K562 (cell line): Measurements from ENCODE around the gene FBXO9. TPM values are rescaled to one million over a fixed set of nuclear protein-coding genes. Genes with fewer than 3 reads are reported as not detected.

Experiments used
- BCL6 ChIP-seq: fragments of 250-450 bp; sonication (Bioruptor Pico); IDR thresholded peaks from 2 replicates; pipeline ENCODE4 v1.4.0; 2020
- FOSL1 ChIP-seq: fragments of 200-800 bp; sonication (Bioruptor generic); conservative IDR thresholded peaks from 2 replicates; pipeline ENCODE4 v1.6.1; 2016; ENCODE audit warnings: missing genetic modification characterization, missing compliant biosample characterization
- HOXB6 ChIP-seq: fragments of 250-450 bp; sonication (Bioruptor Pico); IDR thresholded peaks from 2 replicates; pipeline ENCODE4 v1.5.1; 2022; ENCODE audit warnings: mild to moderate bottlenecking, borderline replicate concordance
- KAT7 ChIP-seq: sonication (generic); formaldehyde crosslinking; IDR thresholded peaks from 2 replicates; pipeline ENCODE4 v1.8.0; 2022; ENCODE audit warnings: missing genetic modification reagents, mild to moderate bottlenecking, borderline replicate concordance
- PHF21A ChIP-seq: fragments of 450-650 bp; IDR thresholded peaks from 2 replicates; pipeline ENCODE4 v1.6.1; 2017; ENCODE audit warnings: low read depth, borderline replicate concordance
- PRMT5 ChIP-seq: sonication (generic); formaldehyde crosslinking; IDR thresholded peaks from 2 replicates; pipeline ENCODE4 v1.5.0; 2020; ENCODE audit warnings: missing genetic modification reagents
- PYGO2 ChIP-seq: fragments of 450-650 bp; IDR thresholded peaks from 2 replicates; pipeline ENCODE4 v1.6.1; 2016; ENCODE audit warnings: mild to moderate bottlenecking, missing genetic modification characterization, moderate library complexity, missing compliant biosample characterization
- RBM25 ChIP-seq: fragments of 200-400 bp; formaldehyde crosslinking; IDR thresholded peaks from 2 replicates; pipeline ENCODE4 v1.6.1; 2018; ENCODE audit warnings: low read length, low read depth, moderate library complexity; ENCODE audit not compliant: severe bottlenecking
- SMAD1 ChIP-seq: fragments of 150-350 bp; IDR thresholded peaks from 2 replicates; pipeline ENCODE4 v1.6.1; 2014; ENCODE audit warnings: low read length, low read depth; ENCODE audit not compliant: partially characterized antibody
- SREBF2 ChIP-seq: sonication (generic); formaldehyde crosslinking; IDR thresholded peaks from 2 replicates; pipeline ENCODE4 v1.4.0; 2020; ENCODE audit warnings: mild to moderate bottlenecking, missing genetic modification reagents
- TAF7 ChIP-seq: fragments of 450-650 bp; IDR thresholded peaks from 2 replicates; pipeline ENCODE4 v1.6.1; 2016; ENCODE audit warnings: missing genetic modification characterization, missing compliant biosample characterization
- ZNF354B ChIP-seq: fragments of 250-450 bp; sonication (Bioruptor Pico); IDR thresholded peaks from 2 replicates; pipeline ENCODE4 v1.4.0; 2020
- ZNF639 ChIP-seq, 2 experiments: fragments of 200-800 bp in 1 of 2; sonication (Bioruptor generic) in 1 of 2; sonication (generic) in 1 of 2; formaldehyde crosslinking in 1 of 2; IDR thresholded peaks in 1 of 2; conservative IDR thresholded peaks in 1 of 2; 2 replicates each; pipeline versions ENCODE4 v1.5.0 to v1.6.1; 2016 to 2020; ENCODE audit warnings: missing compliant biosample characterization in 1 of 2, missing genetic modification characterization in 1 of 2, missing genetic modification reagents in 1 of 2
- ZNF76 ChIP-seq: fragments of 250-450 bp; sonication (Bioruptor Pico); IDR thresholded peaks from 2 replicates; pipeline ENCODE4 v1.4.0; 2020; ENCODE audit warnings: mild to moderate bottlenecking, moderate library complexity, borderline replicate concordance
- polyA plus RNA-seq, 8 experiments: library from polyadenylated mRNA; depleted of rRNA in 4 of 8; stranded (reverse) in 5 of 8; unstranded in 3 of 8; fragments of >200 nt; fragmentation: Nextera tagmentation in 2 of 8; fragmentation: Illumina TruSeq in 1 of 8; extraction: Ambion mirVana in 2 of 8; extraction: Trizol in 1 of 8; gene quantifications; 2 replicates each; pipeline versions ENCODE4 v1.2.1 to v1.2.3, GENCODE V29; 2011 to 2014; ENCODE audit warnings: inconsistent platforms in 1 of 8, missing spikeins in 1 of 8
- total RNA-seq, 7 experiments: library from RNA; depleted of rRNA in 6 of 7; stranded (reverse); fragments of >200 nt in 6 of 7; fragmentation: Illumina TruSeq in 2 of 7; extraction: Trizol in 2 of 7; gene quantifications; 2 replicates each; pipeline versions ENCODE4 v1.2.1 to v1.2.3, GENCODE V29; 2011 to 2021; ENCODE audit warnings: low replicate concordance in 1 of 7
- TF ChIP-seq, protein P1 (sequence below): fragments of 450-650 bp; IDR thresholded peaks from 2 replicates; pipeline ENCODE4 v1.6.1; 2016; ENCODE audit warnings: mild to moderate bottlenecking, moderate library complexity

The FBXO9 gene
- total and polyA plus RNA-seq, 9 of the 15 experiments (the other 6 are each of a cell fraction or from before 2014, with no cell fraction given) = 10.1 to 85.3 (median 51.4) TPM

DNA sequence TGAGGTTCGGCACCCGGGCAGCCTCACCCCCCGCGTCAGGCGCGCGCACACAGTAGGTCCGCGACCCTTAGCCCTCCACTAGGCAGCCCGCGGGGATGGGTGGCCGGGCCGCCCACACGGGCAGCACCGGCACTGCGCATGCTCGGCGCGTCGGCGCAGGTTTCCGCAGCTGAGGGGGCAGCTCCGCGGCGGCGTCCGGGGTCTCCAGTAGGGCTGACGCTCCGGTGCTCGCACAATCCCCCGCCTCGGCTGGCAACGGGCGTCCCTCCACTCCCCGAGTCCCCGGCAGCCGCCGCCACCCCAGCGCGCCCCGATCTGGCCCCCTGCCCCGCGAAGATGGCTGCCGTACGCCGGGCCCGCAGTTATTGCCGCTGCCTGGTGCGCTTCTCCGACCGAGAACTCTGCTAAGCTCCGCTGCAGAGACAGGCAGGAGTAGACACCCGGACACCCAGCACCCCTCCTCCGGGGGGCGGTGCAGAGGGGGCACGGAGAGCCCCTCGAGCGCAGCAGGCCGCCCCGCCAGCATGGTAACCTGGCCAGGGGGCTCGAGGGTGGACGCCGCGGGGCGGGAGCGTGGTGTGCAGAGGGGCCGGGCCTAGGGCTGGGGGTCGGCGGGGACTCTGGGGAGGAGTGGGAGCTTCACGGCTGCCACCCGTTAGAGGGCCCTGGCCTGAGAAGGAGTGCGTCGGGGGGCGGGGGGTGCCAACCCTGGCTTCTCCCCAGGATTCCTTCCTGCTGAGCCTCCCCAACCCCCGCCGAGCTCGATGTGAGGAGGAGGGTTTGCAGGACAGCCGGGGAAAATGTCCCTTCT is at the start of gene FBXO9 (continued):
- TF ChIP-seq, protein P1, sequence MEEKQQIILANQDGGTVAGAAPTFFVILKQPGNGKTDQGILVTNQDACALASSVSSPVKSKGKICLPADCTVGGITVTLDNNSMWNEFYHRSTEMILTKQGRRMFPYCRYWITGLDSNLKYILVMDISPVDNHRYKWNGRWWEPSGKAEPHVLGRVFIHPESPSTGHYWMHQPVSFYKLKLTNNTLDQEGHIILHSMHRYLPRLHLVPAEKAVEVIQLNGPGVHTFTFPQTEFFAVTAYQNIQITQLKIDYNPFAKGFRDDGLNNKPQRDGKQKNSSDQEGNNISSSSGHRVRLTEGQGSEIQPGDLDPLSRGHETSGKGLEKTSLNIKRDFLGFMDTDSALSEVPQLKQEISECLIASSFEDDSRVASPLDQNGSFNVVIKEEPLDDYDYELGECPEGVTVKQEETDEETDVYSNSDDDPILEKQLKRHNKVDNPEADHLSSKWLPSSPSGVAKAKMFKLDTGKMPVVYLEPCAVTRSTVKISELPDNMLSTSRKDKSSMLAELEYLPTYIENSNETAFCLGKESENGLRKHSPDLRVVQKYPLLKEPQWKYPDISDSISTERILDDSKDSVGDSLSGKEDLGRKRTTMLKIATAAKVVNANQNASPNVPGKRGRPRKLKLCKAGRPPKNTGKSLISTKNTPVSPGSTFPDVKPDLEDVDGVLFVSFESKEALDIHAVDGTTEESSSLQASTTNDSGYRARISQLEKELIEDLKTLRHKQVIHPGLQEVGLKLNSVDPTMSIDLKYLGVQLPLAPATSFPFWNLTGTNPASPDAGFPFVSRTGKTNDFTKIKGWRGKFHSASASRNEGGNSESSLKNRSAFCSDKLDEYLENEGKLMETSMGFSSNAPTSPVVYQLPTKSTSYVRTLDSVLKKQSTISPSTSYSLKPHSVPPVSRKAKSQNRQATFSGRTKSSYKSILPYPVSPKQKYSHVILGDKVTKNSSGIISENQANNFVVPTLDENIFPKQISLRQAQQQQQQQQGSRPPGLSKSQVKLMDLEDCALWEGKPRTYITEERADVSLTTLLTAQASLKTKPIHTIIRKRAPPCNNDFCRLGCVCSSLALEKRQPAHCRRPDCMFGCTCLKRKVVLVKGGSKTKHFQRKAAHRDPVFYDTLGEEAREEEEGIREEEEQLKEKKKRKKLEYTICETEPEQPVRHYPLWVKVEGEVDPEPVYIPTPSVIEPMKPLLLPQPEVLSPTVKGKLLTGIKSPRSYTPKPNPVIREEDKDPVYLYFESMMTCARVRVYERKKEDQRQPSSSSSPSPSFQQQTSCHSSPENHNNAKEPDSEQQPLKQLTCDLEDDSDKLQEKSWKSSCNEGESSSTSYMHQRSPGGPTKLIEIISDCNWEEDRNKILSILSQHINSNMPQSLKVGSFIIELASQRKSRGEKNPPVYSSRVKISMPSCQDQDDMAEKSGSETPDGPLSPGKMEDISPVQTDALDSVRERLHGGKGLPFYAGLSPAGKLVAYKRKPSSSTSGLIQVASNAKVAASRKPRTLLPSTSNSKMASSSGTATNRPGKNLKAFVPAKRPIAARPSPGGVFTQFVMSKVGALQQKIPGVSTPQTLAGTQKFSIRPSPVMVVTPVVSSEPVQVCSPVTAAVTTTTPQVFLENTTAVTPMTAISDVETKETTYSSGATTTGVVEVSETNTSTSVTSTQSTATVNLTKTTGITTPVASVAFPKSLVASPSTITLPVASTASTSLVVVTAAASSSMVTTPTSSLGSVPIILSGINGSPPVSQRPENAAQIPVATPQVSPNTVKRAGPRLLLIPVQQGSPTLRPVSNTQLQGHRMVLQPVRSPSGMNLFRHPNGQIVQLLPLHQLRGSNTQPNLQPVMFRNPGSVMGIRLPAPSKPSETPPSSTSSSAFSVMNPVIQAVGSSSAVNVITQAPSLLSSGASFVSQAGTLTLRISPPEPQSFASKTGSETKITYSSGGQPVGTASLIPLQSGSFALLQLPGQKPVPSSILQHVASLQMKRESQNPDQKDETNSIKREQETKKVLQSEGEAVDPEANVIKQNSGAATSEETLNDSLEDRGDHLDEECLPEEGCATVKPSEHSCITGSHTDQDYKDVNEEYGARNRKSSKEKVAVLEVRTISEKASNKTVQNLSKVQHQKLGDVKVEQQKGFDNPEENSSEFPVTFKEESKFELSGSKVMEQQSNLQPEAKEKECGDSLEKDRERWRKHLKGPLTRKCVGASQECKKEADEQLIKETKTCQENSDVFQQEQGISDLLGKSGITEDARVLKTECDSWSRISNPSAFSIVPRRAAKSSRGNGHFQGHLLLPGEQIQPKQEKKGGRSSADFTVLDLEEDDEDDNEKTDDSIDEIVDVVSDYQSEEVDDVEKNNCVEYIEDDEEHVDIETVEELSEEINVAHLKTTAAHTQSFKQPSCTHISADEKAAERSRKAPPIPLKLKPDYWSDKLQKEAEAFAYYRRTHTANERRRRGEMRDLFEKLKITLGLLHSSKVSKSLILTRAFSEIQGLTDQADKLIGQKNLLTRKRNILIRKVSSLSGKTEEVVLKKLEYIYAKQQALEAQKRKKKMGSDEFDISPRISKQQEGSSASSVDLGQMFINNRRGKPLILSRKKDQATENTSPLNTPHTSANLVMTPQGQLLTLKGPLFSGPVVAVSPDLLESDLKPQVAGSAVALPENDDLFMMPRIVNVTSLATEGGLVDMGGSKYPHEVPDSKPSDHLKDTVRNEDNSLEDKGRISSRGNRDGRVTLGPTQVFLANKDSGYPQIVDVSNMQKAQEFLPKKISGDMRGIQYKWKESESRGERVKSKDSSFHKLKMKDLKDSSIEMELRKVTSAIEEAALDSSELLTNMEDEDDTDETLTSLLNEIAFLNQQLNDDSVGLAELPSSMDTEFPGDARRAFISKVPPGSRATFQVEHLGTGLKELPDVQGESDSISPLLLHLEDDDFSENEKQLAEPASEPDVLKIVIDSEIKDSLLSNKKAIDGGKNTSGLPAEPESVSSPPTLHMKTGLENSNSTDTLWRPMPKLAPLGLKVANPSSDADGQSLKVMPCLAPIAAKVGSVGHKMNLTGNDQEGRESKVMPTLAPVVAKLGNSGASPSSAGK = 0 out of 2 replicates have a peak, but pooled peaks have one; percentile 9
- TF ChIP-seq ZNF76 (CRISPR knock-in tag) (no peak), TAF7 (peak; percentile 46; the same call in 1 of the 2 replicates), ZNF639 (CRISPR knock-in tag; conservative IDR thresholded peaks at IDR 0.05 in 1 of 2, IDR thresholded peaks at IDR 0.05 in 1 of 2) (no peak), RBM25 (no peak), SMAD1 (no peak), FOSL1 (tag) (no peak), SREBF2 (CRISPR knock-in tag) (no peak), PHF21A (no peak), PYGO2 (tag) (no peak), KAT7 (CRISPR knock-in tag) (peak; percentile 82; the same call in 1 of the 2 replicates), ZNF354B (CRISPR knock-in tag) (no peak), PRMT5 (CRISPR knock-in tag) (no peak), HOXB6 (CRISPR knock-in tag) (no peak), BCL6 (CRISPR knock-in tag) (no peak)
